ENCODE results near the gene SETBP1.

SETBP1 gene

GRCh38 chr18:44742126-44742525 lies 61.4 kb downstream of the SETBP1 start:
- Histone ChIP-seq H3K14ac (ENCODE audit: low read length in 2 of 2) (no peak overlapping the region), H3K9ac (ENCODE audit: low read length) (no peak overlapping the region), H3K4me2 (ENCODE audit: low read length, poor library complexity, severe bottlenecking) (no peak overlapping the region), H2BK5ac (ENCODE audit: low read depth, low read length, poor library complexity, severe bottlenecking) (no peak overlapping the region), H4K8ac (ENCODE audit: low read length) (no peak overlapping the region), H3K27me3 (ENCODE audit: control insufficient read depth in 1 of 2, insufficient read depth in 1 of 2, low read length in 2 of 2) (no peaks in the 10 kb centered on the region), H3K9me3 (ENCODE audit: control insufficient read depth, low read length) (no peaks in the 10 kb centered on the region), H2BK15ac (ENCODE audit: low read depth, poor library complexity, severe bottlenecking) (no peak overlapping the region), H4K91ac (ENCODE audit: low read length) (no peak overlapping the region), H3K36me3 (ENCODE audit: control insufficient read depth in 1 of 2, insufficient read depth in 2 of 2, low read depth in 1 of 2, low read length in 2 of 2) (peaks cover 7 to 8% of the 10 kb centered on the region in 2 experiments), H3K4me1 (ENCODE audit: control insufficient read depth, insufficient read depth, low read depth, low read length) (peaks cover 18% of the 10 kb centered on the region), H3K27ac (ENCODE audit: low read length, poor library complexity, severe bottlenecking) (no peak overlapping the region), H2BK120ac (ENCODE audit: low read depth, low read length) (no peak overlapping the region), H3K23ac (ENCODE audit: low read length in 2 of 2) (no peak overlapping the region), H2AFZ (ENCODE audit: low read depth, low read length) (no peak overlapping the region), H2AK5ac (ENCODE audit: low read length, severe bottlenecking) (peak overlapping the region; percentile 58), H3K4me3 (ENCODE audit: insufficient read depth in 1 of 2, low read depth in 1 of 2, low read length in 2 of 2) (no peak overlapping the region), H3K18ac (ENCODE audit: low read depth in 1 of 2, low read length in 2 of 2) (no peak overlapping the region), H2BK12ac (ENCODE audit: low read length in 2 of 2) (peak overlapping the region in 1 of 2 experiments; percentile 15), H3K4ac (ENCODE audit: low read depth in 1 of 2, low read length in 2 of 2) (no peak overlapping the region), H3K79me1 (replicated peaks; ENCODE audit: low read length, poor library complexity, severe bottlenecking) (peaks cover 31% of the 10 kb centered on the region)
- 91% methylated on average over 3 of the region's 3 CpGs for WGBS
- no peak for DNase-seq

- H3K79me1 ChIP-seq (replicated peaks; ENCODE audit: low read length, poor library complexity, severe bottlenecking): peaks cover 29% of the 10 kb centered on the region
- no peak overlapping the region for H3K4ac ChIP-seq (ENCODE audit: low read depth in 1 of 2, low read length in 2 of 2)
- H2BK5ac ChIP-seq (ENCODE audit: low read depth, low read length, poor library complexity, severe bottlenecking): no peak overlapping the region
- H3K27me3 ChIP-seq (ENCODE audit: control insufficient read depth in 1 of 2, insufficient read depth in 1 of 2, low read length in 2 of 2): no peaks in the 10 kb centered on the region
- H3K27ac ChIP-seq (ENCODE audit: low read length, poor library complexity, severe bottlenecking): peak overlapping the region; percentile 5
- no peak overlapping the region for H3K18ac ChIP-seq (ENCODE audit: low read depth in 1 of 2, low read length in 2 of 2)
- no peak overlapping the region for H3K4me2 ChIP-seq (ENCODE audit: low read length, poor library complexity, severe bottlenecking)
- H3K23ac ChIP-seq (ENCODE audit: low read length in 2 of 2): no peak overlapping the region
- DNase-seq: no peak
- H4K91ac ChIP-seq (ENCODE audit: low read length): no peak overlapping the region
- peak overlapping the region; percentile 58 for H3K9ac ChIP-seq (ENCODE audit: low read length)
- H2BK120ac ChIP-seq (ENCODE audit: low read depth, low read length): no peak overlapping the region
- no peak overlapping the region for H2AK5ac ChIP-seq (ENCODE audit: low read length, severe bottlenecking)
- no peak overlapping the region for H2BK15ac ChIP-seq (ENCODE audit: low read depth, poor library complexity, severe bottlenecking)
- no peak overlapping the region for H2AFZ ChIP-seq (ENCODE audit: low read depth, low read length)
- H2BK12ac ChIP-seq (ENCODE audit: low read length in 2 of 2): no peak overlapping the region
- peak overlapping the region; percentile 12 for H4K8ac ChIP-seq (ENCODE audit: low read length)
- peaks cover 7 to 8% of the 10 kb centered on the region in 2 experiments for H3K36me3 ChIP-seq (ENCODE audit: control insufficient read depth in 1 of 2, insufficient read depth in 2 of 2, low read depth in 1 of 2, low read length in 2 of 2)
- peak overlapping the region in 1 of 2 experiments; percentile 33 for H3K4me3 ChIP-seq (ENCODE audit: insufficient read depth in 1 of 2, low read depth in 1 of 2, low read length in 2 of 2)
- no peaks in the 10 kb centered on the region for H3K9me3 ChIP-seq (ENCODE audit: control insufficient read depth, low read length)
- 42% methylated on average over 3 of the region's 3 CpGs for WGBS
- H3K4me1 ChIP-seq (ENCODE audit: control insufficient read depth, insufficient read depth, low read depth, low read length): peaks cover 18% of the 10 kb centered on the region
- H3K14ac ChIP-seq (ENCODE audit: low read length in 2 of 2): no peak overlapping the region
Observed at GRCh38 chr18:44742718-44743311, 62.1 kb downstream of the SETBP1 start.

DNA sequence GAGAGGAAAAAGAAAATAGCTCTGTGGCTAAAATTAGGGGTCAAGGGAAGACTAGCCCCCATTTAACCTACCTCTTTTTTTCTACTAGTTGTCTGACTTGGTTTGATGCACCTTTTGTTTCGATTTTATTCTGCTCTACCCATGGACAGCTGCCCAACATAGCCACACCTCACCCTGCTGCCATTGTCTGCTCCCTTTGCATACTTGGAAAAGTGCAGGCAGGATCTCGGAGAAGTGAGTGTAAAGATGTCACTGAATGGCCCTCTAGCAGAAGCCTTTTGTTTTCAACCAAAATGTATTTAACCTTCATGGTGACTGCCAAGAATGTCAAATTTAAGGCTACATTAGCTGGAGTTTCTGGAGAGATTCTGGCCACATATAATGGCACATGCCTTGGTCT lies 62.9 kb downstream of the SETBP1 start:
- peaks cover 8 to 9% of the 10 kb centered on the region in 2 experiments for H3K36me3 ChIP-seq (ENCODE audit: control insufficient read depth in 1 of 2, insufficient read depth in 2 of 2, low read depth in 1 of 2, low read length in 2 of 2)
- no peak overlapping the region for H3K23ac ChIP-seq (ENCODE audit: low read length in 2 of 2)
- DNase-seq: no peak
- no peak overlapping the region for H2AK5ac ChIP-seq (ENCODE audit: low read length, severe bottlenecking)
- H3K4ac ChIP-seq (ENCODE audit: low read depth in 1 of 2, low read length in 2 of 2): no peak overlapping the region
- H3K4me1 ChIP-seq (ENCODE audit: control insufficient read depth, insufficient read depth, low read depth, low read length): peaks cover 18% of the 10 kb centered on the region
- H4K91ac ChIP-seq (ENCODE audit: low read length): no peak overlapping the region
- H3K9me3 ChIP-seq (ENCODE audit: control insufficient read depth, low read length): no peaks in the 10 kb centered on the region
- no peak overlapping the region for H2BK12ac ChIP-seq (ENCODE audit: low read length in 2 of 2)
- no peak overlapping the region for H3K4me2 ChIP-seq (ENCODE audit: low read length, poor library complexity, severe bottlenecking)
- no peak overlapping the region for H3K14ac ChIP-seq (ENCODE audit: low read length in 2 of 2)
- H3K79me1 ChIP-seq (replicated peaks; ENCODE audit: low read length, poor library complexity, severe bottlenecking): peaks cover 30% of the 10 kb centered on the region
- H4K8ac ChIP-seq (ENCODE audit: low read length): no peak overlapping the region
- no peak overlapping the region for H3K18ac ChIP-seq (ENCODE audit: low read depth in 1 of 2, low read length in 2 of 2)
- no peak overlapping the region for H2BK120ac ChIP-seq (ENCODE audit: low read depth, low read length)
- 92% methylated on average over 2 of the region's 2 CpGs for WGBS
- H3K9ac ChIP-seq (ENCODE audit: low read length): peak overlapping the region; percentile 58
- H2BK15ac ChIP-seq (ENCODE audit: low read depth, poor library complexity, severe bottlenecking): no peak overlapping the region
- no peak overlapping the region for H2BK5ac ChIP-seq (ENCODE audit: low read depth, low read length, poor library complexity, severe bottlenecking)
- no peak overlapping the region for H2AFZ ChIP-seq (ENCODE audit: low read depth, low read length)
- no peaks in the 10 kb centered on the region for H3K27me3 ChIP-seq (ENCODE audit: control insufficient read depth in 1 of 2, insufficient read depth in 1 of 2, low read length in 2 of 2)
- H3K4me3 ChIP-seq (ENCODE audit: insufficient read depth in 1 of 2, low read depth in 1 of 2, low read length in 2 of 2): peak overlapping the region in 1 of 2 experiments; percentile 33
- H3K27ac ChIP-seq (ENCODE audit: low read length, poor library complexity, severe bottlenecking): no peak overlapping the region

DNA sequence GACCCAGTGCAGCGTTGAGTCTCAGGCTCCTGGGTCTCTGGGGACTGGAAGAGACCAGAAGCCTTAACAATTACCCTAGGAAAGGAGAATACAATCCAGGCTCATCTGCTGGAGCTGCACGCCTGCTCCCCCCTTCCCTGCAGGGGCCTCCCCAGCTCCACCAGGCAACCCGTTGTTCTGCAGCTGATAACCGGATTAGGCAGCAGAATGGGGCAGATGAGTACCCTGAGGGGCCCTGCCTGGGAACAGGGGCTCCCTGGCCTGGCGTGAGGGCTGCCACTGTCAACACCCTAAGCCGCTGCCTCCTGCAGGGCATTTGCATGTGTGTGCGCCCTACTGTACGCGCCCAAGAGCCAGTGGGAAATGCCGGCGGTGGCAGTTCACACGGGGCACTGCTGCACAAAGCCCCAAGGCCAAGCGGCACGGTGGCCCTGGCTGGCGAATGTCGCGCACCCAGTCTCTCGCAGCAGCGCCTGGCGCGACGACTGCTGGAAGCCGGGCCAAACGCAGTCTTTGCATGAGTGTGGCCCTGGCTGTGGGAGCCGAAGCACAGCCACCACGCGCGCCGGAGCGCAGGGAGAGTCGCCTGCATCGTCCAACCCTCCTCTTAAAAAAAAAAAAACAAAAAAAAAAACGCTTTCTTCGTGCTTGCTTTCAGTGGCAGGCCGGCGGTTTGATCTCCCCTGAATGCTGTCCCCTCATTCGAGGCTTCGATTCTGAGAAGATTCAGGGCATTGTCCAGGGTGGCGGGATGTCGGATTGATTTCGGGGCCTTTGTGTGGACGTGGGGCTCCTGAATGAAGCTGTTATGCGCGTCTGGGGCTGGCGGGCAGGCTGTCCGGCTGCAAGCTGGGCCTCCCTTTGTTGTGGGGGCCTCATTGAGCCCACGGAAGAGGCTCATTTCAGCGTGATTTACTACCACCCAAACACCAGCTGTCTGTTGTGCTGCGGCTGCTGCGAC lies 63.8 kb downstream of the SETBP1 start:
- peak overlapping the region in 1 of 2 experiments; percentile 14 for H3K23ac ChIP-seq (ENCODE audit: low read length in 2 of 2)
- H4K8ac ChIP-seq (ENCODE audit: low read length): peak overlapping the region; percentile 66
- H3K27ac ChIP-seq (ENCODE audit: low read length, poor library complexity, severe bottlenecking): no peak overlapping the region
- H3K79me1 ChIP-seq (replicated peaks; ENCODE audit: low read length, poor library complexity, severe bottlenecking): peaks cover 33% of the 10 kb centered on the region
- peak overlapping the region; percentile 25 for H2BK5ac ChIP-seq (ENCODE audit: low read depth, low read length, poor library complexity, severe bottlenecking)
- H3K4ac ChIP-seq (ENCODE audit: low read depth in 1 of 2, low read length in 2 of 2): peak overlapping the region in 1 of 2 experiments; percentile 31
- peaks cover 8 to 9% of the 10 kb centered on the region in 2 experiments for H3K36me3 ChIP-seq (ENCODE audit: control insufficient read depth in 1 of 2, insufficient read depth in 2 of 2, low read depth in 1 of 2, low read length in 2 of 2)
- H2AFZ ChIP-seq (ENCODE audit: low read depth, low read length): no peak overlapping the region
- H3K4me1 ChIP-seq (ENCODE audit: control insufficient read depth, insufficient read depth, low read depth, low read length): peaks cover 18% of the 10 kb centered on the region
- H3K4me2 ChIP-seq (ENCODE audit: low read length, poor library complexity, severe bottlenecking): peak overlapping the region; percentile 50
- H3K9me3 ChIP-seq (ENCODE audit: control insufficient read depth, low read length): no peaks in the 10 kb centered on the region
- peak overlapping the region in 1 of 2 experiments; percentile 27 for H3K4me3 ChIP-seq (ENCODE audit: insufficient read depth in 1 of 2, low read depth in 1 of 2, low read length in 2 of 2)
- peak overlapping the region in 1 of 2 experiments; percentile 64 for H3K18ac ChIP-seq (ENCODE audit: low read depth in 1 of 2, low read length in 2 of 2)
- H3K9ac ChIP-seq (ENCODE audit: low read length): no peak overlapping the region
- DNase-seq: no peak
- no peak overlapping the region for H2BK15ac ChIP-seq (ENCODE audit: low read depth, poor library complexity, severe bottlenecking)
- H2AK5ac ChIP-seq (ENCODE audit: low read length, severe bottlenecking): peak overlapping the region; percentile 18
- no peaks in the 10 kb centered on the region for H3K27me3 ChIP-seq (ENCODE audit: control insufficient read depth in 1 of 2, insufficient read depth in 1 of 2, low read length in 2 of 2)
- no peak overlapping the region for H4K91ac ChIP-seq (ENCODE audit: low read length)
- H3K14ac ChIP-seq (ENCODE audit: low read length in 2 of 2): peak overlapping the region in 1 of 2 experiments; percentile 30
- H2BK12ac ChIP-seq (ENCODE audit: low read length in 2 of 2): peak overlapping the region in 1 of 2 experiments; percentile 8
- no peak overlapping the region for H2BK120ac ChIP-seq (ENCODE audit: low read depth, low read length)
- WGBS: 37% methylated on average over 50 of the region's 50 CpGs
